HG02973 (cell line): ENCODE results near the gene RNASEH2A.

ENCODE experiments used
- ATAC-seq: cut with Tn5 transposase; IDR thresholded peaks from one replicate; pipeline ENCODE4 v1.9.1; 2021; ENCODE audit warnings: moderate library complexity; ENCODE audit not compliant: unreplicated experiment

RNASEH2A gene

DNA sequence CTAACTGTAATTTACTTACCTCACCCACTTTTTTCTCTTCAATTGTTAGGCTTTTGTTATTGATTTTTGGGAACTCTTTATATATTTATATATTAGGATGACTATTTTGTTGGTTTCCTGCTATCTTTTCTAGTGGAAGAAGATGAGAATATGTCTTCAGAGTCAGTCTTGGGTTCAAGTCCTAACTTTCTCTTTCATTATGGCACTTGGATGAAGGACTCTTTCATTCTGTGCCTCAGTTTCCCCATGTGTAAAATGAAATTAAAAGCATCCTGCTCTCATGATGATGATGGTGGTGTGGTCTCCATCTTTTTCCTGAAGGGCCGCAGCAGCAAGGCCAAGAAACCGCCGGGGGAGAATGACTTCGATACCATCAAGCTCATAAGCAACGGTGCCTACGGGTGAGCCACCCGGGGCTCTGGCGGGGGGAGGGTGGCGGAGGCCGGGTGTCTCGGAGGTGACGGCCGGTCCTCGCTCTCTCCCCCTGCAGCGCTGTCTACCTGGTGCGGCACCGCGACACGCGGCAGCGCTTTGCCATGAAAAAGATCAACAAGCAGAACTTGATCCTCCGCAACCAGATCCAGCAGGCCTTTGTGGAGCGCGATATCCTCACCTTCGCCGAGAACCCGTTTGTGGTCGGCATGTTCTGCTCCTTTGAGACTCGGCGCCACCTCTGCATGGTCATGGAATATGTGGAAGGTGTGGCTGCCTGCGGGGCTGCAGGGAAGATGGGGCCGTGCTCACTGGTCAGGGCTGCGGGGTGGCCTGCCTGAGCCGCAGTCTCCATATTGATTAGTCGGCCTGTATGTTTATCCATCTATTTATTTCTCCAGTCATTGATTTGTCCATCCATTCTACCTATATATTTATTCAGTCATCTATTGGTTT is 51.9 kb downstream of the RNASEH2A start:
- no peak for ATAC-seq

GRCh38 chr19:12859546-12859945 is 53.2 kb downstream of the RNASEH2A start:
- no peak for ATAC-seq
